GM21360 (cell line): ENCODE data around the gene PTCD2.
A peak's percentile ranks its signal among the peaks of the same experiment; 100 is the strongest.

ENCODE experiments used
- ATAC-seq: cut with Tn5 transposase; IDR thresholded peaks from one replicate; pipeline ENCODE4 v1.9.1; 2021; ENCODE audit warnings: mild to moderate bottlenecking, moderate library complexity; ENCODE audit not compliant: unreplicated experiment

The PTCD2 gene, protein sequence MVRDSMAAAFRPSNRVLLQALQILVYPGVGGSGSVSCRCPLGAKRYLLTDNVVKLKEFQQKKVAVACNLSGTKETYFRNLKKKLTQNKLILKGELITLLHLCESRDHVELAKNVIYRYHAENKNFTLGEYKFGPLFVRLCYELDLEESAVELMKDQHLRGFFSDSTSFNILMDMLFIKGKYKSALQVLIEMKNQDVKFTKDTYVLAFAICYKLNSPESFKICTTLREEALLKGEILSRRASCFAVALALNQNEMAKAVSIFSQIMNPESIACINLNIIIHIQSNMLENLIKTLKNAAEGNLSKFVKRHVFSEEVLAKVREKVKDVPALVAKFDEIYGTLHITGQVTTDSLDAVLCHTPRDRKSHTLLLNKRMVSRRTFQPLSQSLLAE

GRCh38 chr5:72319976-72320752 lies at the start of gene PTCD2, which contains the start of gene MRPS27:
TSS of gene PTCD2 (plus strand) at chr5:72320373. CDS start at chr5:72320383, 10 bp downstream.
TSS of gene MRPS27 (minus strand) at chr5:72320240. CDS start at chr5:72320221, 19 bp downstream.
- peak; percentile 99 for ATAC-seq

GRCh38 chr5:72271702-72272101 lies 48.5 kb upstream of the PTCD2 start:
- ATAC-seq: no peak

GRCh38 chr5:72272398-72272797 lies 47.8 kb upstream of the PTCD2 start:
- no peak for ATAC-seq

DNA sequence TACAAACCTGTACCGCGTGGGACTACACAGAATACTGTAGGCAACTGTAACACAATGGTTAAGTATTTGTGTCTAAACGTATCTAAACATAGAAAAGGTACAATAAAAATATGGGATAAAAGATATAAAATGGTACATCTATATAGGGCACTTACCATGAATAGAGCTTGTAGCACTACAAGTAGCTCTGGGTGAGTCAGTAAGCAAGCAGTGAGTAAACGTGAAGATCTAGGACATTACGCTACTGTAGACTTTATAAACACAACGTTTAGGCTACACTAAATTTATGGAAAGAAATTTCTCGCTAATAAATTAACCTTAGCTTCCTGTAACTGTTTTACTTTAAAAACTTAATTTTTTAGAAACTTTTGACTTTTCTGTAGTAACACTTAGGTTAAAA lies 46.6 kb upstream of the PTCD2 start:
- ATAC-seq: no peak

GRCh38 chr5:72276219-72276752 lies 43.9 kb upstream of the PTCD2 start:
- ATAC-seq: no peak

GRCh38 chr5:72280581-72281069 lies 39.5 kb upstream of the PTCD2 start:
- ATAC-seq: no peak

DNA sequence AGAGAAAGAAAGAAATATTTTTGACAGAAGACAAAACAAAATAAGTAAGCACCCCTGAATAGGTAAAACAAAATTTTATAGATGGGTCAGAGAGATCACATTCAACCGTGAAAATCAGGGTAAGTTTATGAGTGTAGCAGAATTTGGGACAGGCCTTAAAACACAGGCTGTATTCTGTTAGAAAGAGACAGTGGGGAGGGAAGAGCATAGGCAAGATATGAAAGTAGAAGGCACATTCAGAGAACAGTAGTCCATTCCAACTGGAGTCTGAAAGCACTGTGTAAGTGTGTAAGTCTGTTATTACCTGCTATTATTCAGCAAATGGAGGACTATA lies 38.8 kb upstream of the PTCD2 start:
- ATAC-seq: no peak

DNA sequence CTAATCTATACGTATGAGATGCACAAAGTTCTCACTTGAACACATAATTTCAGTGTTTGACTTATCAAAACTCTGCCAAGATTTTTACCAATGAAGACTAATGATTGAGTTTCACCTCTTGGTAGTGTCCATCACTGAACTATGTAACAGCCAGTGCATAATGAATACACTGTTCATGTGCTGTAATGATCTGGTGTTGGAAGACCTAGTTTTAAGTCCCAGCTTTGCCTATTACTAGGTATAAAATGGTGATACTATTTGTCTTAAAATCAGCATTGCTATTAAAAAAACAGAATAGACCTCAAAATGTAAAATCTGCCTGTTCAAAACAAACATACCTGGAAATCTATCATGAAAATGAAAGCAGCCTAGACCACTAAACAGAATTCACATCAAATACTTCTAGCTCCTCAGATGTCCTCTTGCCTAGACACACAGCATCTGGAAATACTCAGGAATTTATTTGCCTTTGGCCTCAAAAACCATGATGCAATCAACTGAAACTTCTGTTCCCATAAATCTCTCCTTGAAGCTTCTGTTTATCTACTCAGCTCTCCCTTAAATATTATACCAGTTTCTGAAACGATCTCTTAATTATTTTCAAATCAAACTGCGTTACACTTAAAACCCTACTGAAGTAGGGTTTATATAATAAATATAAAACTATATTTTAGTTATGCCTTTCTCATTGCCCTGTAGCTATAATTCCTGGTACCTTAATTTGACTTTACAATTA lies 38.2 kb upstream of the PTCD2 start:
- ATAC-seq: no peak

DNA sequence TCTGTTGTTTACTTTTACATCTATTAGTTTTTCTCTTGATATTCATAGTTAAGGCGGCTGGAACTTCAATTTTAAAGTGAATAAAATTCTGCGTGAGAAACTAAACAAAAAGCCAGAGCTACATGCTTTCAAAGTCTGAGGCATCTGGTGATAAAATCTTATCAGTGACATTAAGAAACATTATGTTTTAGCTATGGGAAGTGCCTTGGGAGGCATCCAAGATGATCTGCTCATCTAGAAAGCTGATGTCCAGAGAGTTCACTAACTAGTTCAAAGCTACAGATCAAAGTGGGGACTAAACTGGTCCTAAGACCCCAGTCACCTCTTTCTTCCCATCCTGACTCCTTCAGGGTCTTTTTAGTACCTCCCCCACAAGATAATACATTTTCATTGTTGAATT lies 37.3 kb upstream of the PTCD2 start:
- no peak for ATAC-seq

- no peak for ATAC-seq
Measured at GRCh38 chr5:72283358-72283757, 36.8 kb upstream of the PTCD2 start.

- ATAC-seq: no peak
Measured at GRCh38 chr5:72284559-72285423, 35.4 kb upstream of the PTCD2 start.

DNA sequence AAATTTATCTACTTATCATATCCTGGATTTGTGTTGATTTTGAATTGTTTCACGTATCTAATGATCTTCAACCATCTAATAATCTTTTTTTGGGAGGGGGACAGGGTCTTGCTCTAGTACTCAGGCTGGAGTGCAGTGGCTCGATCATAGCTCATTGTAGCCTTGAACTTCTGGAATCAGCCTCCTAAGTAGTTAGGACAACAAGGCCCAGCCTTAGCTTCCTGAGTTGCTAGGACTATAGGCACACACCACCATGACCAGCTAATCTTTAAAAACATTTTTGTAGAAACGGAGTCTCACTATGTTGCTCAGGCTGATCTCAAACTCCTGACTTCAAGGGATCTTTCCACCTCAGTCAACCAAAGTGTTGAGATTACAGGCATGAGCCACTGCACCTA lies 34.8 kb upstream of the PTCD2 start:
- ATAC-seq: no peak

GRCh38 chr5:72286798-72287197 lies 33.4 kb upstream of the PTCD2 start:
- ATAC-seq: no peak

DNA sequence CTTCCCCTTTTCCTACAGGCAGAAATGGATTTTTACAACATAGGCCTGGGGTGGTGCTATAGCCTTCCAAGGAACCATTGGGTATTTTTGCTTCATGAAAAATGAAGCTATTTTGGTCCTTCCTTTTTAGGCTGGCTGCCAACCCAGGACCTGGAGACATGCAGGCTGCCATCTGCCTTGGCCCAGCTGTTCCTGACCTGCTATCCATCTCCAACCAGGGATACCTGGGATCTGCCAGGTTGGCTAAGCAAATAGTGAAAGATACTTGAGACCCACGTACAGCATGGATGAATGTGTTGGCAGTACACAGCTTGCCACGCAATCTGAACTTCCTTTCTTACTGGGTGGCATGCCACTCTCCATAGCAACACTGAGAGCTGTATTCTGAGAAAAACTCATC lies 31.2 kb upstream of the PTCD2 start:
- no peak for ATAC-seq

DNA sequence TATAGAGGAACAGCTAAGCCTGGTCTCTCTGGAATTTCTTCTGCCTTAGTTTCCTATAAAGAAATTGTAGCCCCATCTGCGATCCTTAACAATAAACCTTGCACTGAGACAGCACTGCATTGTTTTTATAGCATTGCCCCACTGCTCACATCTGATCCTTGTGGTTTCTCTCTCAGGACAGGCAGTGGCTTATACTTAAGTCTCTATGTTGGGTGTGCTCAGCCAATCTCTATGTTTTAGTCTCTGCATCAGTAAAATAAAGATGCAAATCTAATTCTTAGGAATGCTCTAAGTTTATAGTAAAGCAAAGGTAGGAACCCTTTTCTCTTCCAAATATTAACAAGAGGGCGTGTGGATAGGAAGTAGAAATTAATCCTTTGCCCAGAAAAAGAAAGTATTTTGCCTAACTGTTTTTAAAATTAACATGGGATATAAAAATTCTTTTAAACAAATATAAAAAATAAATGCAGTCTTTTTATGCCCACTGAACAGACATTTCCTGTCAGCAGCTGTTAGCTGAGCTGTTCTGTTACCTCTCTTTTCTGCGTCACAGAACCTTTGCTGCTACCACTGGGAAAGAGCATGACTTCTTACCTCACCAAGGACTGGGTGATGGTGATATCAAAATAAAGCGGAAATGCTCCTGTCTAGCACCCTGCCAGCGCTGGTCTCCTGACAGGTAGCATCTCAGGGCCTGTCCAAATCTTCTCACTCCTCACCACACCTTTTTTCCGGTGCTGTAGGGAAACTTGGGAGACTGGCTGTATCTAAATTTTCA lies 29.6 kb upstream of the PTCD2 start:
- no peak for ATAC-seq

DNA sequence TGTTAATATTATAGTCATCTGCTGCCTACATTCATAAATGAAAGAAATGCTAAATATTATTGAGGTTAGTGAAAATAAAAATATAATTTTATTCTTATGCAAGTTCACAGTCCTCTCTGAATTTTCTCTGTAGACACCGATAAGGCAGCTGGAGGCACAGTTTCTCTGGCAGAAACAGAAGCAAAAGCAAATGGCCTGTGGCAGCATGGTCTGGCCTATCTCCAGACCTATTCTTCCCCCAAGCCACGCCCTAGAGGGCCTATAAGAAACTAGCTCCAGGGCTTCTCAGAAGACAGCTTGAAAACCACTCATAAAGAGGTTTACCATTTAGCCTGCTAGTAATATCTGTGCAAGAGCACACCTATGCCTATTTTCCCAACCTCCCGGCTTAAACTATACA lies 28.6 kb upstream of the PTCD2 start:
- ATAC-seq: no peak

DNA sequence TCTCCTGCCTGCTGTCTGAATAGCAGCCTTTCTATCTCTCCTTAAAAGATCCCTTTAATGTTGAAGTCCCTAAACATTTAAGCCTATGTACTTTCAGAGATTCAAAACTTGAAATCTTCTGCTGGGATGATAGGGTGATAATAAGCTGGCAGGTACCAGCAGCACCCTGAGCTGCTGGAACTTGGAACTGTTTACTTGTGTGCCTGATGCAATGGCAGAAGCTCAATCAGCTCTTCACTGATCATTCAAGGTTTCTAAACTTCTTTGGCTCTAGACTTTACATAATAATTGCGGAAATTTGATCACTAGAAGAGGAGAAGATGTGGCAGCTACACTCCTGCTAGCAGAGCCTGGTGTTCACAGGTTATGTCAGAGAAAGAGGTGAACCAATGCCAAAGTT lies 27.8 kb upstream of the PTCD2 start:
- no peak for ATAC-seq

DNA sequence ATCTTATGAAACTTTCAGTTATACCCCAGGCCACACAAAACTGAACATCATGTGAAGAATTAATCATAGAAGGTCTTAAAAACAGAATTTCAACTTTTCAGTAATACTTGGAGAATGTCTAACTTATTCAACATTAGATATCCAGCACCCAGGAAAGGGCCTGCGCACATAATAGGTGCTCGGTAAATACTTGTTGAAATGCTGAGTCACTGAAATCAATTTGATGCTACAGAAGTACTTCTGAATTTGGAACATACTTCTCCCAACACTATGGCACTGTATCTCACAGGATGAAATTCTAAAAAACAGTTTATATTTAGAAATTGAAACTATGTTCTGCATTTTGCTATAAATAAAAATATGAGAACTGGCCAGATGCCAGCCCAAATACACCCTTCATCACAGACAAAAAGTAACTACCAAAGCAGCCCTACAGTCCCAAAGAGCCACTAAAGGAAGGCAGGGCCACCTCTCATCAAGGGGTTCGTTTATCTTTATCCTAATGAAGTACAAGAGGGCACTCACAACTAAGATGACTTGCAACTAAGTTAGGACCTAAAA lies 26.6 kb upstream of the PTCD2 start:
- ATAC-seq: no peak

- no peak for ATAC-seq
Measured at GRCh38 chr5:72294473-72294872, 25.7 kb upstream of the PTCD2 start.
